CD4-positive, alpha-beta T cell treated with Interferon gamma for 1 hour (primary cell): ENCODE data around the gene EPHB6.

ENCODE experiments used
- DNase-seq: peaks from one replicate; pipeline ENCODE4 v3.0.0-alpha.2; 2020

The EPHB6 gene

DNA sequence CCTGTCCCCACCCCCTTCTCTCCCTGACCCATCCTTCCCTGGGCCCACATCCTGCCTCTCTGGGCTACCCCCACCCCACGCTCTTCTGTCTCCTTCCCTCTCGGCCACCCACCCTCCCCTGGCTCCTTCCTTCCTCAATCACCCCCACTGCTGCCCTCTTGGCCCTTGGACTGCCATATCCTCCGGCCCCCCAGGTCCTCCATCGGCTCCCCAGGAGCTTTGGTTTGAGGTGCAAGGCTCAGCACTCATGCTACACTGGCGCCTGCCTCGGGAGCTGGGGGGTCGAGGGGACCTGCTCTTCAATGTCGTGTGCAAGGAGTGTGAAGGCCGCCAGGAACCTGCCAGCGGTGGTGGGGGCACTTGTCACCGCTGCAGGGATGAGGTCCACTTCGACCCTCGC, 10.9 kb downstream of the EPHB6 start:
- no peak for DNase-seq

DNA sequence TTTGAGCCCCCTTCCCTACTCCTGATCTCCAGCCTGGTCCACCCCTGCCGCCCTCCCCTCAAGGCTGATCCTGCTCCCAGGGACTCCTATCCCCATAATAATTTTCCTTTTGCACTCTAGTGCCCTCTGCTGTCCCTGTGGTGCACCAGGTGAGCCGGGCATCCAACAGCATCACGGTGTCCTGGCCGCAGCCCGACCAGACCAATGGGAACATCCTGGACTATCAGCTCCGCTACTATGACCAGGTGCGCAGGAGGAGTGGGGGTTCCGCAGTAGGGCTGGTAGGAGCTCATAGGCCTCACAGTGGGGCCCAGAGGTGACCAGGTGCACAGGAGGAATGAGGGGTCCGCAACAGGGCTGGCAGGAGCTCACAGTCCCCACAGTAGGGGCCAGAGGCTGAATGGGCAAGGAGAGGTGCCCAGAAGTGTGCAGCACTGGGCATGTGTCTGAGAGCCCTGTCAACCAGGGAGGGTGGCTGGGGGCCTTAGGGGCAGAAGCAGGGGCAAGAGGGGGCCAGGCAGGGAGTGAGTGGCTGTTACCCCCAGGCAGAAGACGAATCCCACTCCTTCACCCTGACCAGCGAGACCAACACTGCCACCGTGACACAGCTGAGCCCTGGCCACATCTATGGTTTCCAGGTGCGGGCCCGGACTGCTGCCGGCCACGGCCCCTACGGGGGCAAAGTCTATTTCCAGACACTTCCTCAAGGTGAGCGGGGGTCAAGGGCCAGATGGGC, 11.7 kb downstream of the EPHB6 start:
- no peak for DNase-seq

DNA sequence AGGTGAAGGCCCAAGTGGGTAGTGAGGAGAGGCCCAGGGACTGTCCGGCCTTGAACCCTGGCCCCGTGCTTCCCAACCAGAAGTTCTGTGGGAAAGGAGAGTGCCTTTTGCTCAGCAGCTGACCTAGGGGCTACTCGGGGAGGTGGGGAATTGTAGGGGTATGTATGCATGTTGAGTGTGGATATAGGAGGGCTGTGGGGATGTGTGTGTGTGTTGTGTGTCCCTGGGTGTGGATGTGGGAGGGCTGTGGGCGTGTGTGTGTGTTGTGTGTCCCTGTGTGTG, 12.2 kb downstream of the EPHB6 start:
- DNase-seq = no peak

DNA sequence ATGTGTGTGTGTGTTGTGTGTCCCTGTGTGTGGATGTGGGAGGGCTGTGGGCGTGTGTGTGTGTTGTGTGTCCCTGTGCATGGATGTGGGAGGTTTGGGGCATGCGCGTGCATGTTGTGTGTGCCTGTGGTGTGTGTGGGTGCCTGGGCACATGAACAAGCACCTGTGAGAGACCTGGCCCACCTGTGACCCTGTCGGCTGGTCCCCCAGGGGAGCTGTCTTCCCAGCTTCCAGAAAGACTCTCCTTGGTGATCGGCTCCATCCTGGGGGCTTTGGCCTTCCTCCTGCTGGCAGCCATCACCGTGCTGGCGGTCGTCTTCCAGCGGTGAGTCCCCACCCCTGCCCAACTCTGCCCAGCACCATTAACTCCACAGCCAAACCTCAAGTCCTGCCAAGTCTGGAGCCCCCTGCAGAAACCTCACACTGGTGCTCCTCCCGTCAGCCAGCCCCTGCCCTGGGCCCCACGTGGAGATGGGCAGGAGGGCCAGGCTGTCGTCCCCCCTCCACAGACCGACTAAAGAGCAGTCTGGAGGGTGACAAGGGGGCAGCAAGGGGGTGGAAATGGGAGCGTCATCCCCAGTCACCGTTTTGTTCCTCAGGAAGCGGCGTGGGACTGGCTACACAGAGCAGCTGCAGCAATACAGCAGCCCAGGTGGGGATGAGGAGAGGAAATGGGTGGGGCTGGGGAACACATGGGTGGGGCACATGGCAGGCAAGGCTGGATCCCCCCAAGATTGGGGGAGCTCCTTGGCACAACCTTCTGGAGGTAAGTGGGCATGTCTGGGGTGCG, 12.7 kb downstream of the EPHB6 start:
- DNase-seq = no peak

DNA sequence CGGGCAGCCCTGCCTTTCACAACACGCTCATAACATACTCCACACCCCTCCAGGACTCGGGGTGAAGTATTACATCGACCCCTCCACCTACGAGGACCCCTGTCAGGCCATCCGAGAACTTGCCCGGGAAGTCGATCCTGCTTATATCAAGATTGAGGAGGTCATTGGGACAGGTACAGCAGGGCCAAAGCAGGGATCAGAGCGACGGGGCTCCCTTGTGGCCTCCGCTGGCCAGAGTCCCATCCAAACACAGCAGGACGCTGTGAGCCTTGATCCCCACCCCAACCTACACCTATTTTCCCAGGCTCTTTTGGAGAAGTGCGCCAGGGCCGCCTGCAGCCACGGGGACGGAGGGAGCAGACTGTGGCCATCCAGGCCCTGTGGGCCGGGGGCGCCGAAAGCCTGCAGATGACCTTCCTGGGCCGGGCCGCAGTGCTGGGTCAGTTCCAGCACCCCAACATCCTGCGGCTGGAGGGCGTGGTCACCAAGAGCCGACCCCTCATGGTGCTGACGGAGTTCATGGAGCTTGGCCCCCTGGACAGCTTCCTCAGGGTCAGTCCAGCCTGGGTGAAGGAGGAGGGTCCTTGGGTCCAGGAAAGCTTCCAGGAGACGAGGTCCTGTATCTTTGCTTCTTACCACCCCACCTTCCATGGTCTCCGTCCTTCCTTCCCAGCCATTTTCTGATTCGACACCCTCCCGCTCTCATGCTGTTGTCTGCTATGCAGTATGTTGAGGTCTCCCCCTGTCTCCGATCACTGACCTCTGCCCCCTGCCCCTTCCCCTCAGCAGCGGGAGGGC, 13.5 kb downstream of the EPHB6 start:
- DNase-seq = no peak

DNA sequence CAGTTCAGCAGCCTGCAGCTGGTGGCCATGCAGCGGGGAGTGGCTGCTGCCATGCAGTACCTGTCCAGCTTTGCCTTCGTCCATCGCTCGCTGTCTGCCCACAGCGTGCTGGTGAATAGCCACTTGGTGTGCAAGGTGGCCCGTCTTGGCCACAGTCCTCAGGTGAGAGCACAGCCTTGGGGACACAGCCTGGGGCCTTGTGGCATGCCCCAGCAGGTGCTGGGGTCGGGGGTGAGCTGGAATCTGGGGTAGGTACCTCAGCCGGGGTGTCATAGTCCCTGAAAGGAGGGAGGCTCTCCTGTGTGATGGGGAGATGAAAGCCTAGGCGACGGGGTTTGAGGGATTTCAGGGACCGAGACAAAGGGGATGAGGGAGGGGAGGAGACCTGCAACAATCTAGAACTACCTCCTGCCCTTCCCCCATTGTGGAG, 14.1 kb downstream of the EPHB6 start:
- no peak for DNase-seq

DNA sequence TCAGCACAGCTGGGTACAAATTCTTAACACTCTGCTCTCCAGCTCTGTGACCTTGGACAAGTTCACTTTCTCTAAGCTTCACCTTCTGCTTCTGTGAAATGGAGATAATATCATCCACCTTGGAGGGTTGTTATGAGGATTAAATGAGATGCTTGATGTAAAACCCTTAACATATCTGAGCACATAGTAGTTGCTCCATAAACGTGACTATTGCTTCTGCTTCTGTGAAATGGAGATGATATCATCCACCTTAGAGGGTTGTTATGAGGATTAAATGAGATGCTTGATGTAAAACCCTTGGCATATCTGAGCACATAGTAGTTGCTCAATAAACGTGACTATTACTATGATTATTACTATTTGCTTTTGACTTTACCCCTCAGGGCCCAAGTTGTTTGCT, 14.6 kb downstream of the EPHB6 start:
- DNase-seq = no peak

DNA sequence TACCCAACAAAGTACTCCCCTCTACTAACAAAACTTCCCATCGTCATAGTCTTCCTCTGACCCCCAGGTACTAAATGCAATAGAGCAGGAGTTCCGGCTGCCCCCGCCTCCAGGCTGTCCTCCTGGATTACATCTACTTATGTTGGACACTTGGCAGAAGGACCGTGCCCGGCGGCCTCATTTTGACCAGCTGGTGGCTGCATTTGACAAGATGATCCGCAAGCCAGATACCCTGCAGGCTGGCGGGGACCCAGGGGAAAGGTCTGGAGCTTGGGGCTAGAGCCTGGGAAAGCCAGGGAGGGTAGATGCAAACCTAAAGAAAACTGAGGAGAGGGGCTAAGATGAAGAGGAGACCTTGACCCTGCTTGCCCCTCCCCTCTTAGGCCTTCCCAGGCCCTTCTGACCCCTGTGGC, 15.3 kb downstream of the EPHB6 start:
- no peak for DNase-seq

DNA sequence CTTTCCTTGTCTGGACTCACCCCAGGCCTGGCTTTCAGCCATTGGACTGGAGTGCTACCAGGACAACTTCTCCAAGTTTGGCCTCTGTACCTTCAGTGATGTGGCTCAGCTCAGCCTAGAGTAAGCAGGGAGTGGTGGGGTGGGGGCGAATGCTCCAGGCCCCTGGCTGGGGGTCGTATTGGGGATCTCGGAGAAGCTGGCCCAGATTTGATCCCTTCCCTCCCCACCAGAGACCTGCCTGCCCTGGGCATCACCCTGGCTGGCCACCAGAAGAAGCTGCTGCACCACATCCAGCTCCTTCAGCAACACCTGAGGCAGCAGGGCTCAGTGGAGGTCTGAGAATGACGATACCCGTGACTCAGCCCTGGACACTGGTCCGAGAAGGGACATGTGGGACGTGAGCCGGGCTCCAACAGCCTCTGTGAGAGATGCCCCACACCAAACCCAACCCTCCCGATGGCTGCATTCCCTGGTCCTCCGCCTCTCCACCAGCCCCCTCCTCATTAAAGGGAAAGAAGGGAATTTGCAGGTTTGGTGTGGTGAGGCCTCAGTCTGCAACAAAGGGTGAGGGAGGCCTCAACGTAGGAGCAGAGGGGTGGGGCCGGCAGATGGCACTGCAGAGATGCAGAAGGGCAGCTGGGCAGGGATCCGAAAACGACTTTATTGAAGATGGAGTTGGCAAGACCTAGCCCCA, 15.8 kb downstream of the EPHB6 start:
- no peak for DNase-seq

DNA sequence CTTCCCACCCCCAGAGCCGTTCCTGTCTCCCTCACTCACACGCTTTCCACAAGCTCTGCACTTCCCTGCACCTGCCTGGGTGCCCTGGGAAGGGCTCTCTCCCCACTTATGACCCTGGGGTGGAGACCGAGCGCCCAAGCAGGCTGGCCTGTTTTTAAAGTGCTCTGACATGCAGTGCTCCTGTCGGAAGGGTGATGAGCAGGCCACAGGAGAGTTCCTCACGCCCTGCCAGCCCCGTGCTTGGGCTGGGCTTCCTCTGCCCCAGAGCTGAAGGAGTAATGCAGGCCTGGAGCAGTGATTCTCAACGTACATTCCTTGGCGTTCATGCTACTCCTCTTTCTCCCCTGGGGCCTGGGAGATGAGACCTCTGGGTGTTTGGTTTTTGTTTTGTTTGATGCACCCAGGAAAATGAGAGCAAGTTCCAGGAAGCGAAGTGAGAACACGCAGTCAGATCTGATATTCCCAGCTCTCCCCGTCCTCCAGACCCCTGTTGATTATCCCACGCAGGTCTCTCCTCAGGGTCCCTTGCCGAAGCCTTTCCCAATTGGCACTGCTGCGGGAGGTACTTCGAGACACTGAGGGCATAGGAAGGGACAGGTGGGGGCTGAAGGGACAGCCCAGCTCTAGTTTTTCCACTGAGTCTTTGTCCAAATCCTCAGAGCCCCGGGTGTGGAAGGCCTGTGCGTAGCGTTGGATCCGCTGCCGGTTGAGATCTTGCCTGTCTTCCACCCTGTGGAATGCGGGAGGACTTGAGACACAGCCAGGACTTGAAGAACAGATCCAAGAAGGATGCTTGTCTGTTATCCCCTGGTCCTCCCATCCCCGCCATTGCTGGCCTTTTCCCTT, 16.6 kb downstream of the EPHB6 start:
- no peak for DNase-seq

DNA sequence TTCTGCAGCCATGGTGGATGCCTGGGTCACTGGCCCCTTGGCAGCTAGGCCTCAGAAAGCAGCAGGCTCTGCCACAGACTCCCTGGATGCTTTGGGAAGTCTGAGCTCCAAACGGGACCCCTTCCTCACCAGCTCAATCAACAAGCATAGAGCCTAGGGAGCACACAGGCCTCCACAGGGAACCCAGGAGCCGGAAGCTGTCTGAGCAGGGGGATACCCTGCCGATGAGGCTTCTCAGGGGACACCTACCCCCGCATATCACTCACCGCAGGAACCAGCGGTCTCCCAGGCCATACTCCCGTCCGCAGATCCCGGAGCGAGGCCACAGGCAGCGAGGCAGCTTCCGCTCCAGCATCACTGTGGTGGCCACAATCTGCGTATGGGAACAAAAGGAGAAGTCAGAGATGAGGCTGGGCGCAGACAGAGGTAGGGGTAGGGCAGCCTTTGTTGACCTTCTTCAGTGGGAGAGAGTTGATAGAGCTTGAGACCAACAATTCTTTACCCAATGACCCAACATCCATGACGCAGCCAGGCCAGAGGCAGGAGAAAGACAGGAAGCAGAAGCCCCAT, 17.3 kb downstream of the EPHB6 start:
- no peak for DNase-seq

DNA sequence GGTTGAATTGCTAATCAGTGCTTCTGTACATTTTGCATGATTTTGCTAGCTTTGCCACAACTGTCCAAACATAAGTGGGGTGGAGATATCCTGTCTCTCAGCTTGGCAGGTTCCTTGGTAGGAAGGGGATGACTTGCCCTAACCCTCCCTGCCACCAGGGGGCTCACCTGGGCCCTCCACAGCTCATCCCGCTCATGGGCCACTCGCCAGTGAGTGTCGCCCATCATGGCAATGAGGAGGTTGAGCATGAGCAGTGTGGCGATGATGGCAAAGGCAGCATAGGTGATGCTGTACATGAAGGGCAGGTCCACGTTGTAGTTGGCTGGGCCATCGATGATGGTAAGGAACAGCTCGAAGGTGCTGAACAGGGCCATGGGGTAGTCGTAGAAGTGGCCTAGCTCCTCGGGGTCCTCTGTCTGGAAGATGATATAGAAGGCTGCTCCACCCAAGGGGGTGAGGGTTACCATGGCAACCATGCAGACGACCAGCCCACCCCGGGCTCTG, 18.5 kb downstream of the EPHB6 start:
- DNase-seq = no peak

DNA sequence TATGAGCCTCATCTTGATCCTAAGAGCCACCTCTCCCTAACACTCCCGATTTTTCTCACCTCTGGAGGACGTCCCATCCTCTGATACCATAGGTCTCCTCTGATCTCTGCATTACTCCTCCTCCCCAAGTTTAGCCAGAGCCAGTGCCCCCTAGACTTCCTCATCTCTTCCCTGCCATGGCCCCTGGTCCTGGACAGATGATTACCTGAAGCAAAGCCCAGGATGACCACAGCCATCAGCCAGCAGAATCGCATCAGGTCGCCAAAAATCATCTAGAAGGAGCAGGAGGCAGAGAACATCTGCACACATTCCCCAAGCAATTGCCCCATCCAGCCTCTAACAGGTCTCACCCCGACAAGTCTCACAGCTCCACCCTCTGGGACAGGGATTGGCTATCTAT, 19.0 kb downstream of the EPHB6 start:
- no peak for DNase-seq

DNA sequence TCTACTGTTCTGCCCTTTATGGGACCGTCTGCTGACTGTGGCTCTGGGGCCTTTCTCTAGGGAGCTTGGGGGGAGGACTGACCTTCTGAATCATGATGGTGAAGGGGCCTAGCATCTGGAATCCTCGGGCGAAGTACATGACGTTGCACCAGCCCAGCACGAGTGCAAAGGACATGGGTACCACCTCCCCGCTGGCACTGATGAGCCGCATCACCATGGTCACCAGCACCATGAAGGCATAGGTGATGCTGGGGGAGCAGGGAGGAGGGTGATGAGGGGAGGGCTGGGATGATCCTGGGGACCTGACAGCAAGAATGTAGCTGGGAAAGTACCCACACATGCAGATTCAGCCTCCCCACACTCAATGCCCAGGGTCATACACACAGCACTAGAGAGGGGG, 19.5 kb downstream of the EPHB6 start:
- no peak for DNase-seq

DNA sequence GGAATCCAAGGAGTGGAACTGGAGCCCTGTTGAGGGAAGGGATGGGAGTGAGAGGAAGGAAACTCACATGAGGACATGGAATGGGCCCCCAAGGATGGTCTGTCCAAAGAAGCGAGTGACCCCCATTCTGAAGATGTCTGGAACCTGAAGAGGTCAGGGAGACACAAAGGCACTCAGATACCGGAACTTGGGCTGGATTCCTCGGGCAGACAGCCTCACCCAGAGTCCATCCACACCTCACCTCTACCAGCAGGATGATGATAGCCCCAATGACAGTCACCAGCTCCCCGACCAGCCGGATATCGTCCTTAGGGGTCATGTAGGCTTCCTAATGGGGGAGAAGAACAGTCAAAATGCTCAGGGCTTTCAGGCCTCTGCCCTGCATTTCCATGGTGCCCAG, 20.0 kb downstream of the EPHB6 start:
- DNase-seq = no peak

DNA sequence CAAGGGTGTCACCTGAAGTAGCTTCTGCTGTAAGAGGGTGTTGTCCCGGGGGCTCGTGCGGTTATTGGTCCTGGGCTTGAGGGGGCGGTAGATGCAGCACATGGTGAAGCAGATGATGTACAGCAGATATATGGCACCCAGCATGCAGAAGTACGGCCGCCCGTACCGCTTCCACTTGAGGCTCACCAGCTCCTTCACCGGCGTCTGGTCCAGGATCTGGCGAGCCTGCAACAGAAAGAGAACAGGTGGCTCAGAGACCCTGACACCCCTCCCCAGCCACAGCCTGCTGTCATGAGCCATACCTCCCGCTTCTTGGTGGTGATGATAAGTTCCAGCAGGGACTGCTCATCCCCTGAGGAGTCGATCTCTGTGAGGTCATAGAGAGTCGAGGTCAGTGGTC, 20.6 kb downstream of the EPHB6 start:
- DNase-seq = no peak

DNA sequence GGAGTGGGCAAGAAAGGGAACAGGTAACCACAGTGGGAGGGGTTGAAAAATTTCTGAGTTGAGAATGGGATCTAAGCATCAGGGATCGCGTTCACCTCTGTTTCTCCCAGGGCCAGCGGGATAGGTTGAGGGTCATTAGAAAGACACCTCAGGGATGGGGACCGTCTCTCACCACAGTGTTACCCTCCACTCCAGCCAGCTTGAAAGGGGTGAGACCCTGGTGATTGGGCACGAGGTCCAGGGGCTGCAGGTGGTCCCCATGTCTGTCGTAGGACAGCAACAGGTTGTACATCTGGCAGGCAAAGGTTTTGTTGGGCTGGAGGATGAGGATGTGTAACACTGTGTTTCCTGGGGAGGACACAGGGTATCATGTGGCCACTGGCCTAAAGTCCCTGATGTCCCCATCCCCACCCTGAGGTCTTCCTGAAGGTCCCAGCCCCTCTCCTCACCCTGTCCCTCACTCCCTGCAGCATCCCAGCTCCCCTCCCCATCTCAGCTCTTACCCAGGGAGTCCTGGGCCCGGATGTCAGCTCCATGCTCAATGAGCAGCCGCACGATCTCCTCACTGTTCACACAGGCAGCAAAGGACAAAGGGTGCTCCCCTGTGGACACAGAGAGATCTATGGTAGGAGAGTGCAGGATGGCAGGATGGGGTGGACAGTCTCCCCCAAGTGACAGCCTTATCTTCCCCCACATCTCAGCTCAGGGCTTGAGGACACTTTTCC, 21.5 kb downstream of the EPHB6 start:
- DNase-seq = no peak

DNA sequence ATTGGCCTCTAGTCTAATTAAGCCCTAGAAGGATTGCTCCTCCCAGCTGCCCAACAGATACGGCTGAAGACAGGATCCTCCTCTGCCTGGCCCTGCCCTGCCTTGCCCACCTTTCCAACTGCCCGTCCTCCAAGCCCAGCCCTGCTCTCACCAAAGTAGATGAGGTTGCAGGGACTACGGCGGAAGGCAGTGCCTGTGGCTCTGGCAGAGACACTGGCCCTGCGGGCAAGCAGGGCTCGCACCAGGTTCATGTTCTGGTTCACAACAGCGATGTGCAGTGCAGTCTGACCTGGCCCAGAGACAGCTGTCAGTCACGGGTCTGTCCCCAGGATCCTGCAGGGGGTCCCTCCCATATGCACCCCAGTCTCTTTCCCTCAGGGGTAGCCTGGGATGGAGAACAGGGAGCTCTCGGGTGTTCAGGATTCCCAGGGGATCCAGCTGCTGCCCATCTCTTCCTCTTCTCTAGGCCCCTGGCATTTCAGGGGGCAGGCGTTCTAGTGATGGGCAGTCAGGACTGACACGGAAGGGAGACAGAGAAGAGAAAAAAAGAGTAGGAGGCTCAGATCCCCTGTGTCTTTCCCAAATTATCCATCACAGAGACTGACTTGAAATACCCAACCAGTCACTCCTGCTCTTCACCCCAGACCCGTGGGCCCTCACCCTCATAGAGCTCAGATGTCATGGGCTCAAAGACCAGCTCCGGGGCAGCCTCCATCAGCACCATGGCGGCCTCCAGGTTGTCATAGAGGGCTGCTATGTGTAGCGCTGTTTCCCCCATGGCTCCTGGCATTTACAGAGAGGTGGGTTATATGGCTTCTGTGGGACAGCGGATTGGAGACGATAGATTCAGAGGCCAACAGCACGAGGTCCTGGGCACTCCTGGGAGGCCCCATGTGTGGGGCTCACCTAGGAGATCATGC, 22.4 kb downstream of the EPHB6 start:
- no peak for DNase-seq

DNA sequence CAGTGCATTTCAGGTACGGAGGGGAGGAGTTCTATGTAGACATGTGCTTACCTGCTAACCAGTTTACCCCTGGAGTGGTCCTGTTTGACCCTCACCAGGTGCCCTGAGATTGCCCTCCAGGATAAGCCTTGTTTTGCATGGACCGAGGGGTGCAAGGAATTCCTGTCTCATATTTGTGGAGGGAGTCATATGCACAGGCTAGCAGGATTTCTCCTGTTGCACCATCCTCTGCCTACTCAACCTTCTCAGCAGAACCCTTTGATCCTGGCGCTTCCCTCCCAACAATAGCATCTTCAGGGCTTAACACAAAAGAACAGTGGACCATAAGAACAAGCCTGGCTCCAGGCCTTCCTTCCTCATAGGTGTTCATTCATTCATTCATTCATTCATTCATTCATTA, 23.4 kb downstream of the EPHB6 start:
- no peak for DNase-seq

DNA sequence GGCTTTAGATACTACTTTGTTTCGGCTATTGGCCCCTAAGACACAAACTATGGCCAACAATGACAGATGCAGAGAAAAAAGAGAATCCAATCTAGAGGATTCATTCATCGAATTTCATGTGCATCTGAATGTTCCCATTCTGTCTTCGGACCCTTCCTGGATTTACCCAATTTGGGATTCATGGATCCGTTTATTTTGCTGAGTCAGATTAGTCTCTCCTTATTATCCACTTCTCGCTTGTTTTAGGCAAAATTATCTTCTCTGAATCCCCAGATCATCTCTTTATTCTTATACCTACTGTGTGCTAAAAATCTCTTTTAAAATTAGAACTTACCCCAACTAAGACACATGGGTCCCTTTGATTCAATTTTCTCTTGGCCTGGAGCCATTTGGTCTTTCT, 24.2 kb downstream of the EPHB6 start:
- no peak for DNase-seq
